ENCODE measurements around the gene LNP1. TPM values are rescaled to one million over a fixed set of nuclear protein-coding genes. Genes with fewer than 3 reads are reported as not detected.

Gene LNP1
- total RNA-seq, 3 donors from 2014 or later (not counting 1 experiment from before 2014, with no cell fraction given): 0.39 to 0.85 (median 0.73) TPM

DNA sequence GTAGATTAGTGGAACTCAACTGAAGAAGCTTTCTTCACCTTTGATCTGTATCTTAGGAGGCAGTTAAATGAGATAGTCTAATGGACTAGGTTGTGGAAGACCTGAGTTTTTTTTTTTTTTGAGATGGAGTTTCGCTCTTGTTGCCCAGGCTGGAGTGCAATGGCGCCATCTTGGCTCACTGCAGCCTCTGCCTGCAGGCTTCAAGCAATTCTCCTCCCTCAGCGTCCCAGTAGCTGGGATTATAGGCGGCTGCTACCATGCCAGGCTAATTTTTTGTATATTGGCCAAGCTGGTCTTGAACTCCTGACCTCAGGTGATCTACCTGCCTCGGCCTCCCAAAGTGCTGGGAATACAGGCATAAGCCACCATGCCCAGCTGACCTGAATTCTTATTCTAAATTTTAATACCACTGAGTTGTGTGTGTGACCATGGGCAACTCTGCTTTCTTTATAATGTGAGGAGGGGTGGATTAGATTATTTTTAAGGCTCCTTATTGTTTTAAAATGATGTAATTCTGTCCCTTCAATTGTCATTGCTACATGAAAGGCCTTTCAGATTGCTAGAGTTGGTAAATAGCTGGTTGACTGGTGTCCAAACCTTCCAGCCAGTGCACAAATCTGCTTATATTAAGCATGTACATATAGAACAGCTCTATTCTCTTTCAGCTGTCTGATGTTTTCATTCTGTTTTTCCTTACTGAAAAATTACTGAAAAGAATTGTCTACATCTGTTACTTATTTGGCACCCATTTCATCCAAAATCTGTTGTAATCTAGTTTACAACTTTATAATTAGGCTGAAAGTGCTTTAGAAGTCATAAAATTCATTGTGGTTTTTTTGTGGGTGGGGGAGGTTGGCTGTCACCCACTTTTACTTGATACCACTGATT is 2.3 kb downstream of the LNP1 start:
- no peak overlapping the region for H3K4me3 Mint-ChIP-seq
- ATAC-seq (no peak), DNase-seq (no peak)
- peaks cover 5% of the 10 kb centered on the region in 2 donors for H3K9me3 Mint-ChIP-seq
- TF ChIP-seq, protein P1, sequence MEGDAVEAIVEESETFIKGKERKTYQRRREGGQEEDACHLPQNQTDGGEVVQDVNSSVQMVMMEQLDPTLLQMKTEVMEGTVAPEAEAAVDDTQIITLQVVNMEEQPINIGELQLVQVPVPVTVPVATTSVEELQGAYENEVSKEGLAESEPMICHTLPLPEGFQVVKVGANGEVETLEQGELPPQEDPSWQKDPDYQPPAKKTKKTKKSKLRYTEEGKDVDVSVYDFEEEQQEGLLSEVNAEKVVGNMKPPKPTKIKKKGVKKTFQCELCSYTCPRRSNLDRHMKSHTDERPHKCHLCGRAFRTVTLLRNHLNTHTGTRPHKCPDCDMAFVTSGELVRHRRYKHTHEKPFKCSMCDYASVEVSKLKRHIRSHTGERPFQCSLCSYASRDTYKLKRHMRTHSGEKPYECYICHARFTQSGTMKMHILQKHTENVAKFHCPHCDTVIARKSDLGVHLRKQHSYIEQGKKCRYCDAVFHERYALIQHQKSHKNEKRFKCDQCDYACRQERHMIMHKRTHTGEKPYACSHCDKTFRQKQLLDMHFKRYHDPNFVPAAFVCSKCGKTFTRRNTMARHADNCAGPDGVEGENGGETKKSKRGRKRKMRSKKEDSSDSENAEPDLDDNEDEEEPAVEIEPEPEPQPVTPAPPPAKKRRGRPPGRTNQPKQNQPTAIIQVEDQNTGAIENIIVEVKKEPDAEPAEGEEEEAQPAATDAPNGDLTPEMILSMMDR (IDR thresholded peaks at IDR 0.05): no peak
- WGBS (ENCODE audit: insufficient coverage): 95% methylated on average over 5 of the region's 5 CpGs
- Histone ChIP-seq H3K36me3 (ENCODE audit: control insufficient read depth, insufficient read depth, low read length) (no peaks in the 10 kb centered on the region), H3K9me3 (ENCODE audit: control insufficient read depth, insufficient read depth, low read length) (no peaks in the 10 kb centered on the region), H3K4me3 (ENCODE audit: low read length) (no peak overlapping the region), H3K27me3 (ENCODE audit: control insufficient read depth, insufficient read depth, low read length) (no peaks in the 10 kb centered on the region), H3K4me1 (ENCODE audit: control insufficient read depth, insufficient read depth, low read length) (peaks cover 18% of the 10 kb centered on the region), H3K27ac (ENCODE audit: low read length) (no peak overlapping the region)
- H3K27me3 Mint-ChIP-seq (ENCODE audit: low read depth in 2 of 2): no peaks in the 10 kb centered on the region
- H3K27ac Mint-ChIP-seq: no peak overlapping the region
- peaks cover 20 to 26% of the 10 kb centered on the region in 2 donors for H3K4me1 Mint-ChIP-seq
- intact Hi-C loops (cut with micrococcal nuclease): loop anchor here (10.0 kb wide), 2 partner anchors 589 to 1271 kb away; partner anchors contain the start of genes CMSS1 and ZBTB11
- H3K36me3 Mint-ChIP-seq: peaks cover 11% of the 10 kb centered on the region

DNA sequence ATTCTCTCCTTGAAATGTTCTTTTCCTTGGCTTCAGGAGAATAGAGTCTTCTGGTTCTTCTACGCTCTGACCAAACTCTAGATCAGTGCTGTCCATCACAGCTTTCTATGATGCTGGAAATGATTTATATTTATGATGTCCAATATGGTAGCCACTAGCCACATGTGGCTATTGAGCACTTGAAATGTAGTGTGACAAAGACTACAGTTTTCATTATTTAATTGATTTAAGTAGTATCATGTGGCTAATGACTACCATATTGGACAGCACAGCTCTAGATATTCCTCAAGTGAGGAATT is 2.9 kb downstream of the LNP1 start:
- H3K4me3 ChIP-seq (ENCODE audit: low read length): no peak overlapping the region
- intact Hi-C loops (cut with micrococcal nuclease): loop anchor here (10.0 kb wide), 2 partner anchors 589 to 1271 kb away; partner anchors contain the start of genes CMSS1 and ZBTB11
- no peak overlapping the region for H3K4me3 Mint-ChIP-seq
- no peak overlapping the region for H3K27ac Mint-ChIP-seq
- no peaks in the 10 kb centered on the region for H3K9me3 ChIP-seq (ENCODE audit: control insufficient read depth, insufficient read depth, low read length)
- DNase-seq (no peak), ATAC-seq (no peak)
- no peak overlapping the region for H3K27ac ChIP-seq (ENCODE audit: low read length)
- no peaks in the 10 kb centered on the region for H3K36me3 ChIP-seq (ENCODE audit: control insufficient read depth, insufficient read depth, low read length)
- TF ChIP-seq, protein P1 (IDR thresholded peaks at IDR 0.05): no peak
- no peaks in the 10 kb centered on the region for H3K27me3 Mint-ChIP-seq (ENCODE audit: low read depth in 2 of 2)
- H3K9me3 Mint-ChIP-seq: peaks cover 5% of the 10 kb centered on the region in 2 donors
- H3K4me1 Mint-ChIP-seq: peaks cover 20 to 25% of the 10 kb centered on the region in 2 donors
- 100% methylated on average over 1 of the region's 1 CpG for WGBS (ENCODE audit: insufficient coverage)
- no peaks in the 10 kb centered on the region for H3K27me3 ChIP-seq (ENCODE audit: control insufficient read depth, insufficient read depth, low read length)
- H3K36me3 Mint-ChIP-seq: peaks cover 11% of the 10 kb centered on the region
- H3K4me1 ChIP-seq (ENCODE audit: control insufficient read depth, insufficient read depth, low read length): peaks cover 13% of the 10 kb centered on the region

DNA sequence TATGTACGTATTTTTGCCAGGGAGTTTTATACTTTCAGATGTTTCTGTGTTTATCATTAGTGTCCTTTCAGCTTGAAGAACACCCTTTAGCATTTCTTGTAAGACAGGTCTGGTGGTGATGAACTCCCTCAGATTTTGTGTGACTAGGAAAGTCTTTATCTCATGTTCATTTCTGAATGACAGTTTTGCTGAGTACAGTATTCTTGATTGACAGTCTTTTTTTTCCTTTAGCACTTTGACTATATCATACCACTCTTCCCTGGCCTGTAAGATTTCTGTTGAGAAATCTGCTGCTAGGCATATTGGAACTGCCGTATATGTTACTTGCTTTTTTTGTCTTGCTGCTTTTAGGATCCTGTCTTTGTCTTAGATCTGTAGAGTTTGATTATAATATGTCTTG is 5.8 kb downstream of the LNP1 start:
- H3K27ac Mint-ChIP-seq: no peak overlapping the region
- no peak overlapping the region for H3K4me3 Mint-ChIP-seq
- peaks cover 5% of the 10 kb centered on the region in 2 donors for H3K9me3 Mint-ChIP-seq
- no peaks in the 10 kb centered on the region for H3K27me3 Mint-ChIP-seq (ENCODE audit: low read depth in 2 of 2)
- ATAC-seq (no peak), DNase-seq (no peak)
- peaks cover 11% of the 10 kb centered on the region for H3K36me3 Mint-ChIP-seq
- Histone ChIP-seq H3K27me3 (ENCODE audit: control insufficient read depth, insufficient read depth, low read length) (no peaks in the 10 kb centered on the region), H3K9me3 (ENCODE audit: control insufficient read depth, insufficient read depth, low read length) (no peaks in the 10 kb centered on the region), H3K36me3 (ENCODE audit: control insufficient read depth, insufficient read depth, low read length) (no peaks in the 10 kb centered on the region), H3K27ac (ENCODE audit: low read length) (no peak overlapping the region), H3K4me3 (ENCODE audit: low read length) (no peak overlapping the region), H3K4me1 (ENCODE audit: control insufficient read depth, insufficient read depth, low read length) (no peaks in the 10 kb centered on the region)
- TF ChIP-seq, protein P1 (IDR thresholded peaks at IDR 0.05): no peak
- intact Hi-C loops (cut with micrococcal nuclease): loop anchor here (10.0 kb wide), 2 partner anchors 592 to 1268 kb away; partner anchors contain the start of genes CMSS1 and ZBTB11
- WGBS (ENCODE audit: insufficient coverage): 100% methylated on average over 1 of the region's 2 CpGs
- peaks cover under 1% of the 10 kb centered on the region in 2 donors for H3K4me1 Mint-ChIP-seq

All from natural killer cell (primary cell).